GM10847 (cell line): ENCODE measurements around the gene LRTM2.

Source experiments
- POLR2A ChIP-seq: IDR thresholded peaks from 2 replicates; pipeline ENCODE4 v1.6.1; 2011; ENCODE audit not compliant: insufficient read length; ENCODE audit errors: extremely low read depth

Gene LRTM2

DNA sequence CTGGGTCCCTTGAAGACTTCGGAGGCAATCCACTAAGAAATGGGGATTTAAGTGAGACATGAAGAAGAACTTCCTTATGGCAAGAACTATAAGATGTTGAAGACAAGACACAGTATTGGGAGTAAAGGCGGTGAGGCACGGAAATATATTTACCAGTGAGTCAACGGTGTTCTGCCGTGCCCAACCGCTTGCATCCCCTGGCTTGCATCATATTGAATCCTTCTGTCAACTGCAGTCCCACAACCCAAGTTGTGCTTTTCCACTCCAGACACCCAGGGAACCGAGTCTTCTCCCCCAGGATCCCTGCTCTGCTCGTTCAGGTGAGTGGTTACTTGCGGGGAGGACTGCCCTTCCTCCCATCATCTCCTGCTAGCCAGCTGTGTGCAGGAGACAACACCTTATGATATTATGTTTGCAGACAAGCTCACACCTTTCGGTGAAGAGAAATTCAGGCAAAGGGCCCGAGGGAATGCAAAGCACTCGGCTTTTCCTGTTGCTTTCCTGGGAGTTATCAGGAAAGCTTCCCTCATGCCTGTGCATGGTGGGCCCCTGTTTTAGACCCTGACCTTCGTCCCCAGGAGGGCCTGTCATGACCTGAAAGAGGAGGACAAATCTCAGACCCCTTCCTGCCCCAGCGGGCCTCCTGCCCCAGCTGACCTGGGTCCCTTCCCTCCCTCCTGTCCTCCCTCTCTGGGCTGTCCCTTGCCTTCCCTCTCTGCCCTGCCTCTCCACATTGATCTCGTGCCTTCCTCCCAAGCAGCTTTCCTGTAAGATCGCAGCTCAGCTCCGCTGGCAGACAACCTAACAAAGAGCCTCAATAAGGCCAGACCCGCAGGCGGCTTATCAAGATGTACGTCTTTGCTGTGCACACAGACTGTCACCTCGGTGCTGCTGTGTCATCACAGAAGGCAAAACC lies 4.3 kb upstream of the LRTM2 start:
- TF ChIP-seq POLR2A: no peak

DNA sequence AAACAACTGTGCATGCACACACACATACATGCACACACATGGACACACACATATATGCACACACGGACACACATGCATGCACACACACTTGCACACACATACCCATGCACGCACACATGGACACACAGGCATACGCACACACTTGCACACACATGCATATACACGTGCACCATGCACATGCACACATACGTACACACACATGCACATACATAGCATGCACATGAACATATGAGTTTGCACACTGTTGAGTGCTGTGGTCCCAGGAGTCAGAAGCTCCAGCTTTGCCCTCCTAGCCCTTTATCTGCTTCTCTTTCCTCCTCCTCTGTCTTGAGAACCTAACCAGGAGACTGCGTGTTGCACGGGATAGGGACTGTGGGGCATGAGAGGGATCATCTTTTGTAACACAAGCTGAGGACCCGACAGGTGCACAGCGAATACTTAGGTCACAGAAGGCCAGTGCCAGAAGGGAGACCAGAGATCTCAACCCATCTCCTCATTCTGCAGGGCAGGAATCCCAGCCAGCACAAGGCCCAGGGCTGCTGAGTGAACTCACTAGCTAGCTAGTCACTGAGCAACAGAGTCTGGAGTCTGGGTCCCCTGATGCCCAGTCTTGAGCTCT lies 3.5 kb upstream of the LRTM2 start:
- TF ChIP-seq POLR2A: no peak

DNA sequence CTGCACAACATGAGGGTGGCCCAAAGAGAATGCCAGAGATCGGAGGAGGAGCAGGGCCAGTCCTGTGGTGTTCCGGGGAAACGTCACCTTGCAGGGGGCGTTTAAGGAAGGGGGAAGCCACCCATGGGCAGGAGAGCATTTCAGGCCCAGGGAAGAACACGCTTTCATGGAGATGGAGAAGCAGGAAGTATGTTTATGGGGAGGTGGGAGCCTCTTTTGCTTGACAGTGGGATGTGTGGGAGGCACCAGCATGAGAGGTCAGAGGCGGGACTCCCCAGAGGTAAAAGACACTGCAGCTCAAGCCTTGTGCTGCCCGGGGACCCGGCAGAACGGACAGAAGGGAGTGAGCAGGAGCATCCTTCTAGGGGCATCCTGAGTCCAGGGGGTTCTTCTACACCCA lies 1.3 kb upstream of the LRTM2 start:
- no peak for TF ChIP-seq POLR2A

DNA sequence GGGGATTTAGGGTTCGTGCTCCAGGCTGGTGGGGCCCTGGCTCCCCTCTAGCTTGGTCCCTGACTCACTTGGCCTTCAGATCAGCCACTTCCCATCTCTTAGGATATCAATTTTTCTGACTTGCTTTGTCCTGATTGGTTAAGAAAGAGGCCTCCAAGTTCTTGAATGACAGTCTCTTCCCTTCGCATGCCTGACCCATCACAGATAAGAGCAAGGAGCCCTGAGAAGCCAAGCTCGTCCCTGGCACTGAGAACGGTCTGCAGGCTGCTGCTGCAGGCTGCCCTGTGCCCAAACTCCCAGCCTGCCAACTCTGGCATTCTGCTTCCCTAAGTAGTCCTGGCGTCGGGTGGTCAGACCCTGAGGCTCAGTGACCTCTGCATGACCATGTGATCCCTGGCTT lies 794 bp upstream of the LRTM2 start:
- TF ChIP-seq POLR2A: no peak

DNA sequence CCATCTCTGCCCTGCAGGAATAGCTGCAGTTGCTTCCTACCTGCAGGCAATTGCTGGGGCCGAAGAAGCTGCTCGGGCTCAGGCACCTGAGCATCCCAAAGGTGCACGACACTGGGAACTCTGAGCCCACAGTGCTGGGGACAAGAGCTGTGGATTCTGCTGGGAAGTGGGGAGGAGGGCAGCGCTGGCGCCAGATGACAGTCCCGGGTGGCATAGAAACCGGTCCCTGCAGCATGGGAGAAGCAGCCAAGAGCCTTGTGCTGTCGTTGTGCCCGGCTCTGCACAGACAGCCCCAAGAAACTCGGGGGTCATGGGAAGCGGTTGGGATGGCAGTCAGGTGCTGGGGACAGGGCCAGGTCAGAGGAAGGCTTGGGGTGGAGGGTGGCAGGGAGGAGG lies 529 bp downstream of the LRTM2 start:
- TF ChIP-seq POLR2A: no peak

DNA sequence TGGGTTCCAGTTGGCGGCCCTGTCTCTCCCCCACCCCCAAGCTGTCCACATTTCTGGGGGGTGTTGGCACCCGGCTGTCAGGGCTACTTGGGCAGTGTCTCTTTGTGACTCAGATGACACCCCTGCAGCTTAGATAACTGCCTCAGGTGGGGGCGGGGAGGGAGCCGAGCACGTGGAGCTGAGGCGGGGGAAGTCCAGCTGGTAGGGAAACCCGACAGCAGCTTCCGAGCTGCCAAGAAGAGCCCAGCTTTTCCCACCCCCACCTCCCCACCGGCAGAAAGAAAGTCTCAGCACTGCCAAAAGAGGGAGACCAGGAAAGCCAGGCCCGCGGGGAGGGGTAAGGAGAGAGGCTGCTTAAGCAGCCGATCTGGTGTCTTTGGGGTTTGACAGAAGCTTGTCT lies 1.4 kb downstream of the LRTM2 start:
- TF ChIP-seq POLR2A: no peak

DNA sequence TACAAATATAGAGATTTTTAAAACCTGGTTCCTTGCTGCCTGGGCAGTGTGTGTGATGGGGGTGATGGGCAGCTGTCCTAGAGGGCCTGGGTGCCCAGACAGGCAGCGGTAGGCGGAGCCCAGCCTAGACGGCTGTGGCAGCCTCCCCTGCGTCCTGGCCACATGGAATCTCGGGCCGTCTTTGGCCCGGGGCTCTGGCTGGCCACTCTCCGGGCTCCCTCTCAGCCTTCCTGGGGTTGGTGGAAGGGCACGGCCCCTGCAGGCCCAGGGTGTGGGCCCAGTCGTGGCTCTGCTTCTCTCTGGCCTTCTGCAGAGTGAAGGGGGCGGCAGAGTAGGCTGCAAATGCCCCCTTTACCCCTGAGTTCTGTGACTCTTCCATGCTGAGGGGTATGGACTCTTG lies 2.3 kb downstream of the LRTM2 start:
- TF ChIP-seq POLR2A: no peak

DNA sequence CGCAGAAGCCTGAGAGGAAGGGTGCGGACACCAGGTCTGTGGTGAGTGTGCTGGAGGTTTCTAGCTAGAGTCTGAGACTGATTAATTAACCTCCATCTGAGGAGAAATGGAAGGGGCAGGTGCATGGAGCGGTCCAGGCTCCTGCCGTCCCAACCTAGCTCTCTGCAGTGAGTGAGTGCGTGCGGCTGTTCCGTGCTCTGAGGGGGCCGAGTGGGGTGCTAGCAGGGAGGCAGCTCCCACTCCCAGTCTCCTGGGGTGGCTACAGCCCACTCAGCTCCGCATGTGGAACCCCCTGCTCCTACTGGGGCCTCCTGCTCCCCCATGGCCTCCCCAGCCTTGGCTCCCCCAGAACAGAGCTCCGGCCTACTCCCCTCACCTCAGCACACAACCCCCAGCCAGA lies 2.9 kb downstream of the LRTM2 start:
- no peak for TF ChIP-seq POLR2A

DNA sequence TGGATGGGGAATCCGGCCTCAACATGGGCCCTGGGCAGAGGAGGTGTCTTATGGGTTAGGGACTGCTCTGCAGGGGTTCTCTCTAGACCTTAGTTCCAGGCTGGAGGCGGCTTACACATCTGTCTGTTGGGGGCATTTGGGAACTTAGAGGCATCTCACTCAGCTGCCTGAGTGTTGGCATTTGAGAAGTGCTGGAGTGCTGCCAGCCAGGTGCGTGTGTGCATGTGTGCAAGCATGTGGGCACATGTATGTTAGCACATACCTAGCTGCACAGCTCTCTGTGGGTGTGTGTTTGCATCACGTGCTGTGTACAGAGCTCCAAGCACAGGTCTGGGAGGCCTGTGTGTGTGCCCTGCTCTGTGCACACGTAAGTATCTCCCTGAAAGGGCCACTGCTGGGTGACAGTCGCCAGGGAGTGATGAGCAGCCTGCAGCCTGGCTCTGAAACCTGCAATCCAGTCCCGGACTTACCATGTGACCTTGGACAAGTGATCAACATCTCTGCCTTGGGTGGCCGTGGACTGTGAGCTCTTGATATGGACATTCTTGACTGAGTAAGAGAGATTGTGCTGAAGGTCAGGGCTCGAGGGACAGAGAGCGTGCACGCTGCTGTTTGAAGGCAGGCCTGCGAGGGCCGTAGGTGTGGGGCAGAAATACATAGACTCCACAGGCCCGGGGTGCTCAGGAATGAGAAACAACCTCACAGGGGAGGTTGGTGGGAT lies 5.2 kb downstream of the LRTM2 start:
- no peak for TF ChIP-seq POLR2A

DNA sequence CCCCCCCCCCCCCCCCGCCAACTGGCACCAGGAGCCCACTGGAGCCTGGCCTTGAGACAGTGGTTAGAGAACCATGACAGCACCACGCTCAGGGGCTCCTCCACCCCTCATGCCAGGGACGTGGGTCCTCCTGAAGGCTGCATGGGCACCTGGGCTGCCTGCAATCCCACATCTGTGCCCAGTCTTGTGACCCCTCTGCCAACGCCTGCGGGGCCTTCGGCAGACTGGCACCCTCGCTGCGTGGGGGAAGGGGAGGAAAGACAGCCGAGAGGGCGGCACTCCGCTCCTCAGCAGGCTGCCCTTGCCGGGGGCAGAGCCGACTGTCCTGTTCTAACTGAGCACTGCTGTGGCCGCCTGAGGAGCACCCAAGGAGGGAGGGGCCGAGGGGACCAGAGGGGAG lies 6.0 kb downstream of the LRTM2 start:
- TF ChIP-seq POLR2A: no peak

DNA sequence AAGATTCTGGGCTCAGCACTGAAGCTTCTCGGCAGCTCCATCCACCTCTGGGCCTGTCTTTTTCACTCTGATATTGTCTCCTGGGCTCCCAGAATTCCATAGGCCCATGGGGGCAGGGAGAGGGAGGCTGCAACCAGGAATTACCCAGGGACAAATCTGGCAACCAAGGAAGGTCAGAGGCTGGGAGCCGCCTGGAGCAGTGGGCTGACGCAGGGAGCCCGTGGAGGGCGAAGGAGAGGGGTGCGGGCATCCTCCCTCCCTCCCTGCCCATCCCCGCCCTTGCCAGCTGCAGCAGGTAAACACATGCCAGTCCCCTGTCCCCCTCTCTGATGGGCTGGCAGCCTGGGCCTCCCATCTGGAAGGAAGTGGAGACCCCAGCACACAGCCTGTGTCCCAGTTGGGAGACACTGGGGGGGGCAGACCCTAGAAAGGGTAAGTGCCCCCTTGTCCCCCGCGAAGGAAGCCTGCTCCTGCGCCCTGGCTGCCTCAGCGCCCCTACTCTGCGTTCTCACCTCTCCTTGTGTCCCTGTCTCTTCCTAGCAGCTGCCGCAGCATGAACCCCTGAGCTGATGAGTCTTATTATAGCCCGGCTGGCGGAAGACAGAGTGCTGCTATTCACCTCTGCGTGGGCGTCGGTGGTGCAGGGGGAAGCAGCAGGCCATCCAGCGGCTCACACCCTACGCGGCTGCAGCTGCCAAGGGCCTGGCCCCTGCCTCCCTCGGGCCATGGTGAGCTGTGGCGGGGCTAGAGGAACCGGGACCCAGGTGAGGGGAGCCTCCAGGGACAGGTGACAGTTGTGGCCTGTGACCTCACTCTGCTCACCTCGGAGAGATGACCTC lies 6.7 kb downstream of the LRTM2 start:
- no peak for TF ChIP-seq POLR2A

DNA sequence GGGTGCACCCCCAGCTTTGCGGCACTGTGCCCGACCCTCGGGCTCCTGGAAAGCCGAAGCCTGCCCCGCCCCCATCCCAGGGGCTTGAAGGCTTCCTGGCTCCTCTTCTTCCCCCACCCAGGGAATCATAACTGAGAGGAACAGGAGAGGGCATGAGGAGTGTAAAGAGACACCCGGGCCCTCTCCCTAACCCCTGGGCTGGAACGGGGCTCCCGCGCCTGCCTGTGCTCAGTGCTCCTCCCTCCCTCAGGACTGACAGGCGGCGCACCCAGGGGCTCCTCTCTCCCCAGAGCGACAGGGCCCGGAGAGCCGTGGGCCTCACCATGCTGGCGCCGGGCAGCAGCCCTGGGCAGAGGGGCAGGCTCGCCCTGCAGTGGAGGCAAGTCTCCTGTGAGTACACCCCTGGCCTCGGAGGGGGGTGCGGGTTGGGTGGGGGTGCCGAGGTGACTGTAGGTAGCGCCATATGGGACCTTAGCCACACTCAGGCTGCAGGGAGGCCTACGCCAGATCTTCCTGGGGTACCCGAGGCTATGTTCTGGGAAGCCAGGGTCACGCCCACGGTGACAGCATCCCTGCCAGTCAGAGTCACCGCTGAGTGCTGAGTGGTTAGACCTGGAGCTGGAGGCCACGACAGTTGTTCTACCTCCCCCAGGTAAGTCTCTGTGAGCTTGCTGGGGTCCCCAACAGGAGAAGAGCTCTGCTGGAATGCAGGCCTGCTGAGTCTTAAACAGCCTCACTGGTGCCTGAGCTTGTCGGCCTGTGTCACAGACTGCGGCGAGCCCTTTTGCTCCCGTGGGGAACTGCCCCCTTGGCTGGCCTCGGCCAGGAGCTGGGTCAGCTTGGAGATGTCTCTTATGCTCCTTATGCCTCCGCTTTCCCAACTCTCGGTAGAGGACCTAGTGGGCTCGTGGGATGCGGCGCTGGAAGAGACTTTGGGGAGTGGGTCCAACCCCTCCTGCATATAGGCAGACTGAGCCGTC lies 7.8 kb downstream of the LRTM2 start:
- no peak for TF ChIP-seq POLR2A

DNA sequence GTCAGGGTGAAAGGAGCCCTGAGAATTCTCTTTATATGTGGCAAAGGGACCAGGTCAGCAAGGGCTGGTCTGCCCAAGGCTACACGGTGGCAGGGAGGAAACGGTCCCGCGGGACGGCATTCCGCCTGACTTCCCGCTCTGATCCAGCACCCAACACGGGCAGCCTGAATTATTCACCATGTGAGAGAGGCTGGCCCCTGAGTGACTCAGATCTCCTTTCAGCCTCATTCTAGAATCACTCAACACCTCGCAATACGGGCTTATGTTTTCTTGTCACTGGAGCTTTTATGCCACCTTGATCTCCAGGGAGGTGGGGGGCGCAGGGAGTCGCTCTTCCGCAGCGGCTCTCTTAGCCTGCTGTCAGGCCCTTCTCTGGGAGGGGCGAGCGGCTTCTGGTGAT lies 8.5 kb downstream of the LRTM2 start:
- TF ChIP-seq POLR2A: no peak

DNA sequence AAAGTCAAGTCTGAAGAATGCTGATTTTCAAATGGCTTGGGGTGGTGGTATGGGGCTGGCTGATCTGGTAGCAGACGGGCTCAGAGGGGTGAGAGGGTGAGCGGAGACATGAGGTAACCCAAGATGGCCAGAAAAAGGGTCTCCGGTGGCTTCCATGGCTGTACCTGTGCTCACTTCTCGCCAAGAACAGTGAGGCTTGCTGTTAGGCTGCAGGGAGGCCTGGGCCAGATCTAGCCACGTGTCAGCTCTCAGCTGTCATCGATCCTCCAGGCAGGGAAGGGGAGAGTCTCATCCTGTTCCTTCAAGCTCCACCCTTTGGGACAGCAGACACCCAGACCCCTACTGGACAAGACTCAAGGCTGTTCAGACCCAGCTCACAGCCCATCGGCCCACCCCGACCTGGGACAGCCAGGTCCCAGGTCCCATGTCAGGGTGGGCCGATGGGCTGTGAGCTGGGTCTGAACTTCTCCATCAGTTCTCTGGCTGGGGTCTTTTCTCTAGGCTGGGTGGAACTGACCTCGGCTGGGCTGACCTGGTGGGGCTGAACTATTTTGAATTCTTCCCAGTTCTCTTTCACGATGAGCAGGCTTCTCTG lies 9.0 kb downstream of the LRTM2 start:
- no peak for TF ChIP-seq POLR2A
